HG02571 (cell line): ENCODE results near the gene BBLN.

ENCODE experiments used
- ATAC-seq: cut with Tn5 transposase; IDR thresholded peaks from one replicate; pipeline ENCODE4 v1.9.1; 2021; ENCODE audit warnings: mild to moderate bottlenecking, moderate library complexity; ENCODE audit not compliant: unreplicated experiment

Gene BBLN

DNA sequence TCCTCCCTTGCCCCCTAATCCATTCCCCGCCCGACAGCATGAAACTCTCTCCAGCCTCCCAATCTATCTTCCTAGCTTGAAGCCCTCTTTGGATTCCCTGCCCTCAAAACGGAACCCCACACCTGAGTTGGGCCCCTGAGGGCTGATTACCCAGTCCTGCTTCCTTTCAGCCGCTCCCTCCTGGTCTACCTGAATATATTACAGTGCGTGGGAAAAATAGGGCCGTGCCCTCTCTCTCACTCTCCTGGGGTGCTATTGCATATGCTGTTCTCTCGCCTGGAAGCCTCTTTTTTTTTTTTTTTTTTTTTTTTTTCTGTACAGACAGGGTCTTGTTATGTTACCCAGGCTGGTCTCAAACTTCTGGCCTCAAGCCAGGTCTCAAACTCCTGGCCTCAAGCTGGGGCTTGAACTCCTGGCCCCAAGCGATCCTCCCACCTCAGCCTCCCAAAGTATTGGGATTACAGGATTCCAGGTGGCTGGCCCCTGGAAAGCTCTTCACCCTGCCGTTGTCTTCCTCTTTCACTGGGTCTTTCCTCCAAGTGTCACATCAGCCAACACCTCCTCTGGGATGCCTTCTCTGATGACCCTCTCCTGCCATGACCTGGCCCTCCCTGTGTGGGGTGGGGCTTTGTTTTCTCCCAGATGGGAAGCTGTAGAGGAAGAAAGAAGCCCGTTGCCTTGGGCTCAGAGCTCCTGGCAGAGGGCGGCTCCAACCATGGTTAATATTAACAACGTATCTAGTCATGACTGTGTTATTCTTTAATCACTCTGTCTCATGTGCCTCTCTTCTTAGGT, 51.3 kb downstream of the BBLN start:
- ATAC-seq = no peak

DNA sequence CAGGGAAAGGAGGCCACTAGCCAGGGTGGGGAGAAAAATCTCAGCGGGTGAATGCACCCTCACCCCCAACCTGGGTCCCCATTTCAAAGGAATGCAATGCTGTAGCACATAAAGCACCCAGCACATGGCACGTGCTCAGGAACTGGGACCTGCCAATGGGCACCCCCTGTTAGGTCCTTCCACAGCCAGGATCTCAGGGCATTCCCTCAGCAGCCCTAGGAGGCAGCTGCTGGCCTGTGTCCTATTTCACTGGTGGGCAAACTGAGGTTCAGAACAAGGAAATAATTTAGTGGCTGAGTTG, 51.9 kb downstream of the BBLN start:
- ATAC-seq = no peak
